Panc1 (cell line): ENCODE results near the gene TRIO. TPM values are rescaled to one million over a fixed set of nuclear protein-coding genes. Genes with fewer than 3 reads are reported as not detected.

Source experiments
- ATAC-seq: fragments of 200-7000 bp; cut with Tn5 transposase; 2 replicates; pipeline ENCODE4 v1.9.1; 2020; ENCODE audit warnings: mild to moderate bottlenecking, moderate library complexity
- BruUV-seq: library from RNA; stranded (reverse); fragments of 400-500 nt; replicated peaks from 2 replicates; lab custom pipeline; 2021; lab: Mats Ljungman, UMichigan
- CTCF ChIA-PET: fragments of 300-600 bp; sonication (Branson Sonifier 250); formaldehyde crosslinking; loops from one replicate; lab custom pipeline; 2022; ENCODE audit warnings: antibody characterized with exemption; lab: Charles Lee
- POLR2A ChIA-PET: fragments of 300-600 bp; sonication (Branson Sonifier 250); formaldehyde crosslinking; loops from one replicate; lab custom pipeline; 2022; ENCODE audit warnings: antibody characterized with exemption; lab: Charles Lee
- DNase-seq: peaks from one replicate; pipeline ENCODE4 v3.0.0-alpha.2; 2010; ENCODE audit warnings: low read depth, low spot score
- H3K27ac ChIP-seq: 2 replicates; pipeline ENCODE4 v1.5.1; 2011; ENCODE audit warnings: mild to moderate bottlenecking, low read length, inconsistent platforms
- H3K27me3 ChIP-seq: fragments of 200-500 bp; sonication (Bioruptor generic); 2 replicates; pipeline ENCODE4 v1.6.0; 2014; ENCODE audit warnings: low read length, inconsistent platforms; ENCODE audit not compliant: control insufficient read depth, insufficient read depth
- H3K36me3 ChIP-seq: fragments of 200-500 bp; sonication (Bioruptor generic); 2 replicates; pipeline ENCODE4 v1.5.1; 2014; ENCODE audit warnings: inconsistent platforms, mild to moderate bottlenecking, low read length, moderate library complexity; ENCODE audit not compliant: control insufficient read depth, insufficient read depth
- H3K4me1 ChIP-seq: 2 replicates; pipeline ENCODE4 v1.5.1; 2011; ENCODE audit warnings: inconsistent platforms, mild to moderate bottlenecking, low read length, moderate library complexity; ENCODE audit not compliant: control insufficient read depth, insufficient read depth
- H3K4me3 ChIP-seq, 2 experiments: 2 replicates each; pipeline ENCODE4 v1.5.1; 2011 to 2012; ENCODE audit warnings: low read depth in 2 of 2, low read length in 2 of 2, mild to moderate bottlenecking in 2 of 2, inconsistent platforms in 1 of 2, moderate library complexity in 1 of 2
- H3K9me3 ChIP-seq: fragments of 200-500 bp; sonication (Bioruptor generic); 2 replicates; pipeline ENCODE4 v1.5.1; 2014; ENCODE audit warnings: low read depth, mild to moderate bottlenecking, inconsistent platforms, low read length, moderate library complexity; ENCODE audit not compliant: control insufficient read depth, insufficient read depth
- CTCF ChIP-seq: fragments of 450-650 bp; IDR thresholded peaks from 2 replicates; pipeline ENCODE4 v1.5.1; 2017; ENCODE audit warnings: mild to moderate bottlenecking
- POLR2AphosphoS5 ChIP-seq: IDR thresholded peaks from 2 replicates; pipeline ENCODE4 v1.6.1; 2012; ENCODE audit warnings: mild to moderate bottlenecking, low read depth, low read length, moderate library complexity
- REST ChIP-seq, 2 experiments: IDR thresholded peaks; 2 replicates each; pipeline ENCODE4 v1.6.1; 2011 to 2012; ENCODE audit warnings: low read depth in 2 of 2, control low read depth in 1 of 2, low read length in 1 of 2, mild to moderate bottlenecking in 1 of 2, moderate library complexity in 1 of 2; ENCODE audit not compliant: insufficient read depth in 1 of 2
- SIN3A ChIP-seq: IDR thresholded peaks from 2 replicates; pipeline ENCODE4 v1.6.1; 2012; ENCODE audit warnings: low read depth, mild to moderate bottlenecking, low read length, moderate library complexity, borderline replicate concordance; ENCODE audit not compliant: insufficient read depth
- TCF7L2 ChIP-seq: IDR thresholded peaks from 2 replicates; pipeline ENCODE4 v1.6.1; 2011; ENCODE audit warnings: mild to moderate bottlenecking, low read depth, low read length, inconsistent platforms
- in situ Hi-C: cut with HindIII; loops from 2 replicates; pipeline ENCODE4 v1.10.0; 2016; ENCODE audit warnings: low sequenced_read_pairs, low pct_unique_long_range_greater_than_20kb
- intact Hi-C: fragments of 100-400 bp; cut with micrococcal nuclease; formaldehyde crosslinking; loops from one replicate; pipeline ENCODE4 v1.10.0; 2022; ENCODE audit not compliant: unreplicated experiment
- total RNA-seq: library from RNA; stranded (reverse); gene quantifications from one replicate; pipeline ENCODE4 v1.2.1, GENCODE V29; 2021; ENCODE audit not compliant: unreplicated experiment

TRIO gene
- total RNA-seq, 1 experiment from 2014 or later: 349 TPM

- no peak overlapping the region for H3K4me3 ChIP-seq
- POLR2A ChIA-PET: interaction anchor here (0.7 kb wide), 1 partner anchor 264 kb away, joined by 3 read pairs; no protein-coding TSS in a partner anchor
- peaks cover 69% of the 10 kb centered on the region for H3K36me3 ChIP-seq
- H3K4me1 ChIP-seq: no peaks in the 10 kb centered on the region
- H3K27me3 ChIP-seq: no peaks in the 10 kb centered on the region
- ATAC-seq (no peak), DNase-seq (no peak)
- TF ChIP-seq TCF7L2 (no peak), SIN3A (no peak), POLR2AphosphoS5 (no peak), CTCF (no peak)
- intact Hi-C loops: no loop called here
- CTCF ChIA-PET: no interaction called here
- in situ Hi-C loops: no loop called here
- no peaks in the 10 kb centered on the region for H3K9me3 ChIP-seq
- no peak overlapping the region for H3K27ac ChIP-seq
- no TSS peak for BruUV-seq
Measured at GRCh38 chr5:14417792-14418765, 274.9 kb downstream of the TRIO start.

GRCh38 chr5:14419686-14420085 lies 276.5 kb downstream of the TRIO start:
- in situ Hi-C loops: no loop called here
- no peaks in the 10 kb centered on the region for H3K4me1 ChIP-seq
- intact Hi-C loops: no loop called here
- TF ChIP-seq POLR2AphosphoS5 (0 out of 2 replicates have a peak, but pooled peaks have one; percentile 8), REST (IDR thresholded peaks at IDR 0.05; ENCODE audit: insufficient read depth in 1 of 2, low read depth in 2 of 2, low read length in 1 of 2) (no peak), SIN3A (no peak), TCF7L2 (no peak), CTCF (no peak)
- ChIA-PET POLR2A (no interaction called here), CTCF (no interaction called here)
- BruUV-seq: no TSS peak
- no peaks in the 10 kb centered on the region for H3K9me3 ChIP-seq
- peaks cover 65% of the 10 kb centered on the region for H3K36me3 ChIP-seq
- no peaks in the 10 kb centered on the region for H3K27me3 ChIP-seq
- H3K4me3 ChIP-seq: no peak overlapping the region
- H3K27ac ChIP-seq: no peak overlapping the region
- ATAC-seq: no peak
- DNase-seq: no peak
